Stimulated activated CD8-positive, alpha-beta memory T cell treated with anti-CD3 and anti-CD28 coated beads, Interleukin-7, amount 100 ng/mL, for 24 hours (primary cell): ENCODE measurements around the gene BCDIN3D.

Experiments
- DNase-seq: peaks from one replicate; pipeline ENCODE4 v3.0.0-alpha.2; 2020; ENCODE audit warnings: low read depth

The BCDIN3D gene

GRCh38 chr12:49796155-49796554 lies 46.8 kb downstream of the BCDIN3D start:
- no peak for DNase-seq

DNA sequence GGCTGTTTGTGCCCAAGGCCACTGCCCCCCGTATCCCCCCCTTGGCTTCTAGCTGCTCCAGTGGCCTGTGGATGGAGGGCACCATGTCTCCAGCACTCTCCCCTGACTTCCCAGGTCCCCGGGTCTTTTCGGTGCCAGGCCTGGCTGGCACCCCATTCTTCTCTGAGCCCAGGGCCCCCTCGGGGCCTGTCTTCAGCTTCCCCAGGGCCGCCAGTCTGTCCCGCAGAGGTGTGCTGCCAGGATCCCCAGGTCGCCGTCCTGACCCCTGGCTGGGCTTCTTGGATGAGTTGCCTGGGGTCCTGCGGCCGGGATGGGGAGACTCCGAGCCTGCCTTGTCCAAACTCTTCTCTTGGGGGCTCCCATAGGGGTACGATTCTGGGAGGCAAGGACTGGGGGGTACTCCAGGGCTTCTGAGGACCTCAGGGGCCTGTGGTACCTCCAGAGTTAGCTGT lies 47.2 kb downstream of the BCDIN3D start:
- DNase-seq = no peak

GRCh38 chr12:49794811-49795653 lies 47.9 kb downstream of the BCDIN3D start:
- DNase-seq = no peak

DNA sequence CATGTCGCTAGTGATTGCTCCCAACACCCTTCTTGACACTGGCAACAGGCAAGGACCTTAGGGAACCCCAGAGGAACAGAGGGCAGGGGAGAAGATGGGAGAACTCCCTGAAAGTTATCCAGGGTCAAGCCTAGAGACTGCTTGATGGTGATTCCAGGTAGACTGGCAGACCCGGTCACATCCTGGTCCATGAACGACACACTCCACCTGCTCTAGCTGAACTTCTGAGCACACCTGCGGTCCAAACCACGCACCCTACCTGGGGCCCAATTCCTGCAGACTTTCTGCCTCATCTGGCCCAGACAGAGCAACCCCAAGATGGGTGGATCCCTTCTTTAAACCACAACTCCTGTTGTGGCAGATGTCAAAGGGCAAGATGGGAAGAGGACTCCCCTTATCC lies 48.9 kb downstream of the BCDIN3D start:
- DNase-seq = no peak

GRCh38 chr12:49793620-49794019 lies 49.3 kb downstream of the BCDIN3D start:
- no peak for DNase-seq

- no peak for DNase-seq
Observed at GRCh38 chr12:49792976-49793580, 49.8 kb downstream of the BCDIN3D start.

DNA sequence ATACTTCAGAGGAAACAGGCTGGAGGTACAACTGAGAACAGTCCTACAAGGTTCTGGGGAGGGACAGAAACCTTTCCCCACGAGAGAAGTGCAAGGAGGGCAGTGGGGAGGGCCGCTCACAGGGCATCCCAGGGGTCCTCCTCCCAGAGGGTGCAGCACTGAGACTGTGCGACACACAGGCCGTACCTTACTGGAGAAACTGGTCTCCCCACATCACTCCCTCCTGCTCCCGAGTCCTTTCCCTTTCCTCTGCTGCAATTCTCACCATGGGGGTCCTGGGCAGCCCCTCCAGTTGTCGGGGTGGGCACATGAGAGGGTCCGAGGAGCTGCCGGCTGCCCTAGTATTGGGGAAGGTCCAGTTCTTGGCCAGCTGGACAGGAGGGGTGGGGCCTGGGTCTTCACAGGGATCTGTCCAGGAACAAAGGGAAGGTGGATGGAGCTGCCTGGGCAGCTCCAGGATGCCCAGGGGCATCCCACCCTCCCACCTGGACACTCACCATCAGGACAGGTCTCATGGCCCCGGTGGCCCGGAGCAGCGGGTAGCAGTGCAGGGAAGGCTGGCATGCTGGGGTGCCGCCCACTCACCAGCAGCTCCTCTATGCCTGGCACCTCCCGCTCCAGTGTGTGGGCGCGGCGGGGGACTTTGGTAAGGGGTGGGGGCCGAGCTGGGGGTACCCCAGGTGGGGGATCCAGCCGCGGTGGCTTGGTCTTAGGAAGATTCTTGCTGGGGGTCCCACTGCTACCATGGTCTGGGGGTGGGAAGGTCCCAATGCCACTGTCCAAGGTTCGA lies 50.5 kb downstream of the BCDIN3D start:
- DNase-seq = no peak

GRCh38 chr12:49791700-49792099 lies 51.2 kb downstream of the BCDIN3D start:
- DNase-seq = no peak

- DNase-seq = no peak
Observed at GRCh38 chr12:49790741-49791555, 52.0 kb downstream of the BCDIN3D start.

DNA sequence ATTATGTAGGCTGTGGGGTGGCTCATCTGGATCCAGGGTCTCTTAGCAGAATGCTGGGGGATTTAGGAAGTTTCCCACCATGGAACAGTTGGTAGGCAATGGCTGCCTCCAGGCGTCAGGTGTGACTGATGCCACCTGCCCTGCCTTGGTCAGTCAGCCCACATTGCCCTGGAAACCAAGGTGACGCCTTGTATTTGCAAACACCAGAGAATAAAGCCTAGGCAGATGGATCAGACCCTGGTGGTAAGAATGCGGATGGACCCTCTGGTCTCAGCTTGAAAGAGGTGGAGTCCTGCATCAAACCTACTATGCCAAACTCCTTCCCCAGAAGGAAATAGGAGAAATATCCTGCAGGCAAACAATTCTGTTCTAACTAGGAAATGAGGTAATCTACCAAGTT lies 52.9 kb downstream of the BCDIN3D start:
- DNase-seq = no peak

GRCh38 chr12:49787672-49788071 lies 55.2 kb downstream of the BCDIN3D start:
- no peak for DNase-seq
